Measurements from ENCODE around the gene MRTFB.

Gene MRTFB

DNA sequence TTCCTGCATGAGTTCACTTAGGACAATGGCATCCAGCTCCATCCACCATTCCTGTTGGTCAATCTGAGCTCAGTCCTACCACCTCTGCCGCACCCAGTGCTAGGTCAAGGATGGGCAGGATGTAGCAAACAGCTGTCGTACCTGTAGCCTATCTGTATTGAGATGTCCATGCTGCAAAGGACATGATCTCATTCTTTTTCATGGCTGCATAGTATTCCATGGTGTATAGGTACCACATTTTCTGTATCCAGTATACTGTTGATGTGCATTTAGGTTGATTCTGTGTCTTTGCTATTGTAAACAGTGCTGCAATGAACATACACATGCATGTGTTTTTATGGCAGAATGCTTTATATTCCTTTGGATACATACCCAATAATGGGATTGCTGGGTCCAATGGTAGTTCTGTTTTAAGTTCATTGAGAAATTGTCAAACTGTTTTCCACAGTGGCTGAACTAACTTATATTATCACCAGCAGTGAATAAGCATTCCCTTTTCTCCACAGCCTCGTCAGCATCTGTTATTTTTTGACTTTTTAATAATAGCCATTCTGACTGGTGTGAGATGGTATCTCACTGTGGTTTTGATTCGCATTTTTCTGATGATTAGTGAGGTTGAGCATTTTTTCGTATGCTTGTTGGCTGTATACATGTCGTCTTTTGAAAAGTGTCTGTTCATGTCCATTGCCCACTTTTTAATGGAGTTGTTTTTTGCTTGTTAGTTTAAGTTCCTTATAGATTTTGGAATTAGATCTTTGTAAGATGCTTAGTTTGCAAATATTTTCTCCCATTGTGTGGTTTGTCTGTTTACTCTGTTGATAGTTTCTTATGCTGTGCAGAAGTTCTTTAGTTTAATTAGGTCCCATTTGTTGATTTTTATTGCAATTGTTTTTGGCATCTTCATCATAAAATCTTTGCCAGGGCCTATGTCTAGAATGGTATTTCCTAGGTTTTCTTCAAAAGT is 7.2 kb upstream of the MRTFB start:
- in situ Hi-C loops (cut with MboI; ENCODE audit: low sequenced_read_pairs), result no loop called here

DNA sequence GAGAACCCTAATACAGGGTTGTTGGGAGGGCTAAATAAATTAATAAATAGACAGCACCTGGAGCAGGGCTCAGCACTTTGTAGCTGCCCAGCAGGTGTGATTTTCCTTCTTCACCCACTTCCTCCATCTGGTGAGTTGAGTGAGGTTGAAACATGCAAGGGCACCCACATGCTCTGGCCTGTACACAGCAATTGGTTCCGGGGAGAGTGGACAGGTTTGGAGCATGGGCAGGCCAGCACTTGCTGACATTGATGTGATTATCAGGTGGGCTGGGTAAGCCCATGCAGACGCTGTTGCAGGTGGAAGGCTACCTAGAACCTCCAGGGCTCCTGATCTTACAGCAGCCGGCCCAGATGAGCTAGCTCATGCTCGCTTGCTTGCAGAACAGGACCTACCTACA is 1.3 kb upstream of the MRTFB start:
- in situ Hi-C loops (cut with MboI; ENCODE audit: low sequenced_read_pairs), result no loop called here

DNA sequence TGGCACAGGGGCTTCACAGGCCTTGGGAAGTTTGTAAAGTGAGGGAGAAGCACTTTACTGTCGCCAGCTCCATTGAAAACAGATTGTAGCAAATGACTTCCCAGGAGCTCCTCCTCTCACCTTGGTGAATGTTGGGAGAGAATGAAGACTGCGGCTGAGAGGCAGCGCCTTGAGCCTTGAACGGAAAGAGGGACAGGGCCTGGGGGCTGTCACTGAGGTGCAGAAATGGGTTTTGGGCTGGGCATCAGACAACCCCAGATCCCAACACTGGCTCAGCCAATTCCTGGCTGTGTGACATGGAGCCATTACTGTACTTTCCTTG is 603 bp upstream of the MRTFB start:
- in situ Hi-C loops (cut with MboI; ENCODE audit: low sequenced_read_pairs), result no loop called here

DNA sequence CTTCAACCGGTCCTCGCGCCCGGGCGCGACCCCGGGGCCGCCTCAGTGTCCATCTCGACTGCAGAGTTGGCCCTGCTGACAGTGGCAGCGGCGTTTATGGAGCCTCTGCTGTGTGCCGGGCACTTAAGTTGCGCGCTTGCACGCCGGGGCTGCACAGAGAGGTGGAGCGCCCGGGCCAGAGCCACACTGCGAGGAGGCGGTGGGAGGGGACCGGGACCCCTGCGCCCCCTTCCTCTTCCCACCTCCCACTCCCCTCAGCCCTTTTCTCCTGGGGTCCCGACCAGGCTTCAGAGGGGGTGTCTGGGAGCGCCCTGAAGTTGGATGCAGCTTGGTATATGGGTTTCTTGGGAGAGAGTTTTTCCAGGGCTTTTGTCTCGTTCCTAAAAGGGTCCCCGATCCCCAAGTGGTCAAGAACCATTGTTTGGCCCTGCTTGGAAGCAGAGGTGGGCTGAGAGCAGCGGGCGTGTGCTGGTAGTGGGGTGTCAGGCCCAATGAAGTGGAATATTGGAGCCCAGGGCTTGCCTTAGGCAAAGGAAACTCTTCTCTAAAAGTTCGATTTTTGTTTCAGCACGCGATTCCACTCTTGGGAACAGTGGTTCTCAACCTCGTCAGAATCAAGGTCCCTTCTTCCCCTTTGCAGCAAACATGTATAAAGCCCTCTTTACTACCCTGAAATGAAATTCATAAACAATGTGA is 605 bp downstream of the MRTFB start:
- in situ Hi-C loops (cut with MboI; ENCODE audit: low sequenced_read_pairs), result no loop called here

DNA sequence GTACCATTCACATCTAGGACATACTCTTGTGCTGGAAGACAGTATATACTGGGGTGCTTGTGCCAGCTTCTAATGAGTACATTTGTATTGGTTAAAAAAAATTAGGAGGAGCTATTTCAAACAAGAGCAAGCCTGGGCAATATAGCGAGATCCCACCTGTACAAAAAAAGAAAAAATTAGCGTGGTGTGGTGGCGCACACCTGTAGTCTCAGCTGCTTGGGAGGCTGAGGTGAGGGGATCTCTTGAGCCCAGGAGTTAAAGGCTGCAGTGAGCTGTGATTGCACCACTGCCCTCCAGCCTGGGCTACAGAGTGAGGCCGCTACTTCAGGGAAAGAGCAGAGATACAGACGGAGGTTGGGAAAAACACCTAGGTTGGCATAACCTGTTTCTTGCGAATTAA is 1.2 kb downstream of the MRTFB start:
- in situ Hi-C loops (cut with MboI; ENCODE audit: low sequenced_read_pairs), result no loop called here

DNA sequence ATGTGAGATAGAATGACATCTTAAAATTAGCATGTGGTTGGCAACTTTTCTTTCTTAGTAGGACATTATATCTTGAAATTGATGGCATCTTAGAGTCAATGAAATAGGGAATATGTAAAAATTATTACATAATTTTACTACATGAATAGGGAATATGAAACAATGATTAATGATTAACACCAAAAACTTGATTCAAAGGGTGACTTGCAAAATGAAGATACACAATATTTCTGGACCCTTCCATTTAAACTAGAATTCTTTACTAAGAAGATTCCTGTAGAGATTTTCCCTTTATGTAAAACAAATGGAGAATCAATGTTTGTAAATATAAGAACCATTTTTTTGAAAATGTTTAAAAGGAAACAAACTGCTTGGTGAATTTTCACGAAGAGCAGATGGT is 3.4 kb downstream of the MRTFB start:
- in situ Hi-C loops (cut with MboI; ENCODE audit: low sequenced_read_pairs), result no loop called here

DNA sequence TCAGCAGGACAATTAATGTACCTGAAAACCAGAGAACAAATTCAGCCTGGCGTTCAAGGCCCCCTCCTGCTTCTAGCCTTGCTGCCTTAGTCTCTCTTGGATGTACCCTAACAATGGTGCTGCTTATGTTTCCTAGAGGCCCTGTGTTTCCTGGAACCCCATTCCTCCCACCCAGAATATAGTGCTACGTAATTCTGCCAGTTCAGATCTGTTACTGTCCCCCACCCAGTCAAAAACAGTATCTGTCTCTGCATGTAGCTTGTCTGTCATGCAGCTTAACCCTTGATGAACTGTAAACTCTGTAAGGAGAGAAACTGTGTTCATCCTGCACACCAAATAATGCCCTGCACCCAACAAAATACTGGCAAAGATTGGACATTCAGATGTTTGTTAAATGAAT is 6.8 kb downstream of the MRTFB start:
- in situ Hi-C loops (cut with MboI; ENCODE audit: low sequenced_read_pairs), result no loop called here

DNA sequence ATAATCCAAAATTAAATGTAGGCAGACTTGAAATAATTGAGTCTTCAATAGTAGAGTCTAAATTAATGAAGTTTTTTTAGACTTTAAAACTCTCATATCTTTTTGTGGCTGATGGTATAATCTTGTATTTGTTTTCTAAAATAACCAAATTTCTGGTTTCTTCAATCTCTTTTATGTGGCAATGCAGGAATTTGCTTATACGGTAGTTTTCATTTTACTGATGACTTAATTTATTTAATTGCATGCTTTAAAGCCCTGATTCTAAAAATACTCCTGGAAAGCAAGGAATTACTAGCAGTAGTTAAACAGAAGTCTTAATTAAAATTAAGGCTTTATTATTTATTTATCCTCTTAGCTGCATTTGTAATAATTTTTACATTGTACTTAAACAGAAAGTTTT is 15.4 kb downstream of the MRTFB start:
- in situ Hi-C loops (cut with MboI; ENCODE audit: low sequenced_read_pairs), result no loop called here

DNA sequence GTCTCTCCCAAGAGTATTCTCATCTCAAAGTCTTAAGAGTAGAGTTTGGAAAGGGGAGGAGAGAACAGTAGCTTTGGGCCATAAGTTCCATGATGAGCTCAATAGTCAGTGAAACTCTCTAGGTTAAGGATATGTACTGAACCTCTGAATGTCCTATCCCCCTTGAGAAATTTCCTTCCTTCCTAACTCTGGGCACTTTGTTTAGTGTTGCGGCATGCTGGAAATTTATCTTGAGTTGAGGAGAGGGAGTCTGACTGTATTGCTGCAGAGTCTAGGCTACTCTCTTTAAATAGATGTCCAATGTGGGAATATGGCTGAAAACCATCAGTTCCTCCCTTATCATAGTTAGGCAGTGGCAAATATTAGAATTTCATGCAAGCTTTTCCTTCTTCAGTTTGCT is 16.1 kb downstream of the MRTFB start:
- in situ Hi-C loops (cut with MboI; ENCODE audit: low sequenced_read_pairs), result no loop called here

DNA sequence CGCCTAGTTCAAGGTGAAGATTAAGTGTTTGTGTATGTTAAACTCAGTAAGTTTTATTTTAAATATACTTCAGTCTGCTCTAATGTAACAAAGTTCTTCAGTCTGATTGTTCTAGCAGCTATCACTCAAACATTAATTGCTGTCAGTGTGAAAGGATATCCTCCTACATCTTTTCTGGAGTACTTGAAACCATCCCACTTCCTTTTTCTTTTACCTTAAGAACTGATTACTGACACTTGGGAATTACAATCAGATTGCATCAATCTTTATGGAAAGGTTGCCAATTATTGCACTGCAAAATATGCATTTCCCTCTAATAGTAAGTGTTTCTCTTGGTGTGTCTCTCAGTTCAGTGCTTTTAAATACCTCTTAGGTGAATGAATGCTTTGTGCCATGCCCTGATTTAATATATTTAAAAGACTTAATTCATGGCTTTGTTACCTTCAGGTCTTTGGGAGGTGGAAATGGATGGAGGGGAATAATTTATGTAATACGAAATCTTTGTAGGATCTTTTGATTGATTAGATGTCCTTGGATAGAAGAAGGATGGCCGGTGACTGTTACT is 16.6 kb downstream of the MRTFB start:
- in situ Hi-C loops (cut with MboI; ENCODE audit: low sequenced_read_pairs), result no loop called here

DNA sequence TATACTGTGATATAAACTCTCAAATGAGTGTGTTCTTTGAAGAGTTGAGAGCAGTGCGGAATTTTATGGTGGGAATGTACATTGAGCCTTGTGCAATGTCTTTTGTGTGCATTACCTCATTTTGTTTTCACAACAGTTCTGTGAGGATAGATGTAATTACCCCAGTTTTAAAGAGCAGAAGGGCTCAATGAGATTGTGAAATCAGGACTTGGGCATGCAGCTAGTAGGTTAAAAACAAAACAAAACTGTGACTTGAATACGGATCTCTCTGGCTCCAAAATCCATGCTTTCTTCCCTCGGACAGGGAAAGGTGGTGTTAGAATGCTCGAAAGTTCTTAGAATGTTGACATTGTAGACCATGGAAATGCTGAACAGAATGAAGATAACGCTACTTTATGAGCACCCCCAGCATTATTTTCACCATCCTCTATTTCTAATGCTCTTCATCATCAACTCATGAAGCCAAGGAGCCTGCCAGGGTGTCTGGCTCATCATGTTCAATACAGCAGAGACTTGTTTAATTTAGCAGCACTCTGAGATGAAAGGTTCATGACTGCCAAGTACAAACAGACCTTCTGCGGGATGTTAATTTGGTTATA is 17.1 kb downstream of the MRTFB start:
- in situ Hi-C loops (cut with MboI; ENCODE audit: low sequenced_read_pairs), result no loop called here

DNA sequence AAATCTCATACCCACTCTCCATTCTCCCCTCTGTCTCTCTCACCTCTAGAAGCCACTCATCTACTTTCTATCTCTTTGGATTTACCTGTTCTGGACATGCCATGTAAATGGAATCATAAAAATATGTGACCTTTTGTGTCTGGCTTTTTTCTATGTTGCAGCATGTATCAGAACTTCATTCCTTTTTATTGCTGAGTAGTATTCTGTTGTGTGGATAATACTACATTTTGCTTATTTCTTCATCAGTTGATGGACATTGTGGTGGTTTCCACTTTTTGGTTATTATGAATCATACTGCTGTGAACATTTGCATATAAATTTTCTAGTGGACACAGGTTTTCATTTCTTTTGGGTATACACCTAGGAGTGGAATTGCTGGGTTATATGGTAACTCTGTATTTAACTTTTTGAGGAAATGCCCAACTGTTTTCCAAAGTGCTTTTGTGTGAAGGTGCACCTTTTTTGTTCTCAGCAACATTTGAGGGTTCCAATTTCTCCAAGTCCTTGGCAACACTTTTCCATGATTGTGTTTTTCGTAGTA is 18.2 kb downstream of the MRTFB start:
- in situ Hi-C loops (cut with MboI; ENCODE audit: low sequenced_read_pairs), result no loop called here

DNA sequence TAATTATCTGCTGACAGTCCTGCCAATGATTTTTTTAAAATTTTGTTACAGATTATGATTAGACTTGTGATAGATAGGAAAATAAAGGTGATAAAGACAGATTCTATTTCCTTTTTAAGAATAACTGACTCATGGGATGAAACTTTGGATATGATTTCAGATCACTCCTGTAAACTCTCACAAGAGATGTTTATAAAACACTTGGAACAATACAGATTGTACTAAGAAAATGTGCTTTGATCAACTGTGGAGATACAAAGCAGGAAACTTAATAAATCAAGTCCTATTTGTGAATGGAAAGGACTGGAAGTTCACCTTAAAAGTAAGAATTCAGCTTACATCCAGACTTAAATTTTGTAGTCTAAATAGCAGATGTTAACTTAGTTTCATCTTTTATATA is 21.4 kb downstream of the MRTFB start:
- in situ Hi-C loops (cut with MboI; ENCODE audit: low sequenced_read_pairs), result no loop called here

DNA sequence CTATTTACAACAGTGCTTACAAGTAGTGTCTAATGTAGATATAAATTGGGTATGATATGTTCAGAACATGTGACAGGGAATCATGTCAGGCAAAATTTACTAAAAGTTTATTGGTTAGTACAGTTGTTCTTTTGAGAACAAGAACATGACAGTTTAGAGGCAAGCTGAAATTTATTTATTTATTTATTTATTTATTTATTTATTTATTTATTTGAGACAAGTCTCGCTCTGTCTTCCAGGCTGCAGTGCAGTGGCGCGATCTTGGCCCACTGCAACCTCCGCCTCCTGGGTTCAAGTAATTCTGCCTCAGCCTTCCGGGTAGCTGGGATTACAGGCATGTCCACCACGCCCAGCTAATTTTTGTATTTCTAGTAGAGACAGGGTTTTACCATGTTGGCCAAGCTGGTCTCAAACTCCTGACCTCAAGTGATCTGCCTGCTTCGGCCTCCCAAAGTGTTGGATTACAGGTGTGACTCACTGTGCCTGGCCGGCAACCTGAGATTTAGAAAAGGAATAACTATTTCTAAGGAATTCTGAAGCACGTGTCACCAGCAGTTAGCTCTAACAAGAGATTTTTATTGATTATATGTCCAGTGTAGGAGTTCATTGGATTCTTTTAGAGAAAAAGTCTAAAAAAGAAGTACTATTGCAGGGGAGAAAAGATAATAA is 24.9 kb downstream of the MRTFB start:
- in situ Hi-C loops (cut with MboI; ENCODE audit: low sequenced_read_pairs), result no loop called here

DNA sequence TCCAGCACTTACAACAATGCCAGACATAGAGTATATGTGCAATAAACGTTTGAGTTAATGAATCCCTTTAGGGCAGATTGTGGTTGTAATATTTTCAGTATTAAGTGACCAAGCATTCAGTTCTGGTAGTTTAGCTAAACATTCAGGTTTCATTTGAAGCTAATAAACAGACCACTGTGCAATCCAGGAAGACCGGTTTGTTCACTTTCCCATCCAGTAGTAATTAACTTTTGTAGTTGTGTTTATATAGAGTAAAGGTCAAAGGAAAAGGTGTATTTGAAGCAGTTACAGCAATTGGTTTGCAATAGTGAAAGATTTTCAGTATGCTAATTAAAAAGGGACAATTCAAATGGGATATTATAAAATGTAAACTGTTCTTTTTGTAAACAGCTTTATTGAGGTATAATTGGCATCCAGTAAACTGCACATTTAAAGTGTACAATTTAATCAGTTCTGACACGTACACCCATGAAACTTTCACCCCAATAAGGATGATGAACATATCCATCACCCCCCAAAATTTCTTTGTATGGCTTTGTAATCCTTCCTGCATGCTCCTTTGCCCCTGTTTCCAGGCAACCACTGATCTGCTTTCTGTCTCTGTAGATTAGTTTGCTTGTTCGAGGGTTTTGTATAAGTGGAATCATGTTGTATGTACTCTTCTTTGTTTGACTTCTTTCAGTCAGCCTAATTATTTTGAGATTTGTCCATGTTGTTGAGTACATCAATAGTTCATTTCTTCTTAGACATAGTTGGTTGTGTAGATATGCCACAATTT is 26.3 kb downstream of the MRTFB start:
- in situ Hi-C loops (cut with MboI; ENCODE audit: low sequenced_read_pairs), result no loop called here

DNA sequence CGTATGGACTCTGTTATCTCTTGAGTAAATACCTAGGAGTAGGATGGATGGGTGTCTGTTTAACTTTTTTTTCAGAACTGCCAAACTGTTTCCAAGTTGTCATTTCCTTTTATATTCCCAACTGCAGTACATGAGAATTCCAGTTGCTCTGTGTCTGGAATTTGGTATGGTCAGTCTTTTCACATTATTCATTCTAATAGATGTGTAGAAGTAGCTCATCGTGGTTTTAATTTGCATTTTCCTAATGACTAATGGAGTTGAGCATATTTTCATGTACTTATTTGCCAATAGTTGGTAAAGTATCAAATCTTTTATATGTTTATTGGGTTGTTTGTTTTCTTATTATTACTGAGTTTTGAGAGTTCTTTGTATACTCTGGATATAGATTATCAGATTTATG is 27.0 kb downstream of the MRTFB start:
- in situ Hi-C loops (cut with MboI; ENCODE audit: low sequenced_read_pairs), result no loop called here

DNA sequence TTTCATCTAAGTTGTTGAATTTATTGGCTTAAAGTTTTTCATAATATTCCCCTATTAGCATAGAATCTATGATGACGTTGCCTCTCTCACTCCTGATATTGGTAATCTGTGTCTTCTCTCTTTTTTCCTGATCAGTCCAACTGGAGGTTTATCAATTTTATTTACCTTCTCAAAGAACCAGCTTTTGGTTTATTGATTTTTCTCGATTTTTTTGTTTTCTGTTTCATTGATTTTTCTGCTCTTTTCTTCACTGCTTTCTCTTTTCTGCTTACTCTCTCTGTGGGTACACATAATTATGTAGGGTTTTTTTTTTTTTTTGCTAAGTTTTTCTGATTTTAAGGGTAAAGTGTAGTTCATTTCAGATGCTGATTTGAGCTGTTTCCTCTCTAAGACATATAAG is 29.7 kb downstream of the MRTFB start:
- in situ Hi-C loops (cut with MboI; ENCODE audit: low sequenced_read_pairs), result no loop called here

DNA sequence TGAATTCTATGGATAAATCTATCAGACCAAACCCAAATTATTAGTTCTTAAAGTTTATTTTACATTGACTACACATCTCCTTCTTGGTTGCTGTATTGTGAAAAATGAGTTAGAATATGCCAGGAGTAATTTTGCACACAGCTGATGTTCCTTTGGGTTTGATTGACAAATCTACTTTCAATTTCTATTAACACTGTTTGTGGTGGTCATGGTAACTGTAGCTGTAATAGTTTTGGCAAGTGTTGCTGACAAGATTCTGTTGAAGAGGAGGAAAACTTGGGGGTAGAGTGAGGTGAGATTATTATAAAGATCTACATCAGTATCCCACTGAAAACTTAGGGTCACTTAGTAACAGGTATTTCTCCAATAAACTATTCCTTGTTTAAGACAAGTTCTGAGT is 30.3 kb downstream of the MRTFB start:
- in situ Hi-C loops (cut with MboI; ENCODE audit: low sequenced_read_pairs), result no loop called here

DNA sequence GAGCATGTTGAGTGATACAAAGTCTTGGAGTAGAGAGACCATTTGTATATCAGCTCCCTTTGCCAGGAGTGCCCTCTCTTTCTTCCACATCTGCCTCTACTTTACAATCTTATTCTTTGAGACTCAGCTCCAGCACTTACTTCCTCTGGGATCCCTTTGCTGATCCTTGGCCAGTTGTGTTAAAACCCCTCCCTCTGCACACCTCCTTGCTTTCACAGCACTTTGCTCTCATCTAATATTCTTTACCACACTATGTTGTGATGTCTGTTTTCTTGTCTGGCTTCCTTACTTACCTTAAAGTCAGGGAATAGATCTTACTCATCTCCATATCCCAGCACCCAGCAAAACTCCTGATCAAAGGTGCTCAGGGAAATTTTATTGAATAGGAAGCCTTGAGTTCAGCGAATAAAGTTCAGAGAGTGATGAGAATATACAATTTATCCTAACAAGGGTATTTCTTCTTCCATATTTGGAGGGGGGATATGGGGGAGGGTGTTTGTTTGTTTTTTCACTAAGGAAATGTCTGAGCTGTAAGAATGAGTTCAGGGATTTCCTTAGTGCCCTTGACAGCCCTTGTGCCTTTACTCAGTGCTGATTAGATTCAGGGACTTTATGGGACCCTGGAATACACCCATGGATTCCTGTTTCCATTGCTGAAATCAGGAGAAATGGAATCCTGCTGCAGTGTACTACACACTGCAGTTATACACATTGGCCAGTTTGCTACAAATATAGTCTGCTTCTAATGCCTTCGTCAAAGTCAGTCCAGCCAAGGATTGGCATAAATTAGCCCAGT is 32.0 kb downstream of the MRTFB start:
- in situ Hi-C loops (cut with MboI; ENCODE audit: low sequenced_read_pairs), result no loop called here

Measured in hTERT RPE-1 (cell line).